HEK293T (cell line): ENCODE data around the gene ZNF212.

Experiments used
- BHLHE40 ChIP-seq: fragments of 450-650 bp; IDR thresholded peaks from 2 replicates; pipeline ENCODE4 v1.6.1; 2016; ENCODE audit warnings: mild to moderate bottlenecking, moderate library complexity, borderline replicate concordance
- CTBP1 ChIP-seq: fragments of 450-650 bp; IDR thresholded peaks from 2 replicates; pipeline ENCODE4 v1.6.1; 2016; ENCODE audit warnings: borderline replicate concordance
- ELF4 ChIP-seq: fragments of 450-650 bp; IDR thresholded peaks from 2 replicates; pipeline ENCODE4 v1.6.1; 2017; ENCODE audit warnings: antibody characterized with exemption
- FOXM1 ChIP-seq: fragments of 450-650 bp; IDR thresholded peaks from 2 replicates; pipeline ENCODE4 v1.6.1; 2017; ENCODE audit warnings: mild to moderate bottlenecking, borderline replicate concordance
- L3MBTL2 ChIP-seq: fragments of 450-650 bp; conservative IDR thresholded peaks from 2 replicates; pipeline ENCODE4 v1.6.1; 2016; ENCODE audit warnings: mild to moderate bottlenecking
- LEF1 ChIP-seq: fragments of 450-650 bp; IDR thresholded peaks from 2 replicates; pipeline ENCODE4 v1.6.1; 2017; ENCODE audit warnings: mild to moderate bottlenecking, borderline replicate concordance
- NFRKB ChIP-seq: fragments of 450-650 bp; IDR thresholded peaks from 2 replicates; pipeline ENCODE4 v1.6.1; 2016; ENCODE audit warnings: mild to moderate bottlenecking, moderate library complexity
- PKNOX1 ChIP-seq: fragments of 450-650 bp; IDR thresholded peaks from 2 replicates; pipeline ENCODE4 v1.6.1; 2016
- SP1 ChIP-seq: fragments of 450-650 bp; IDR thresholded peaks from 2 replicates; pipeline ENCODE4 v1.6.1; 2017
- SUZ12 ChIP-seq: fragments of 450-650 bp; IDR thresholded peaks from 2 replicates; pipeline ENCODE4 v1.6.1; 2016; ENCODE audit warnings: mild to moderate bottlenecking

GRCh38 chr7:149223761-149224160 is 15.7 kb upstream of the ZNF212 start:
- TF ChIP-seq SUZ12 (no peak), FOXM1 (no peak), CTBP1 (no peak), BHLHE40 (no peak), PKNOX1 (no peak), L3MBTL2 (no peak), SP1 (no peak), NFRKB (no peak), ELF4 (no peak), LEF1 (no peak)
